ENCODE measurements around the gene POLR2E. TPM values are rescaled to one million over a fixed set of nuclear protein-coding genes. Genes with fewer than 3 reads are reported as not detected.

The POLR2E gene
- total and polyA plus RNA-seq, 2 of the 8 experiments (the other 6 are each of a cell fraction or from before 2014, with no cell fraction given): 281 to 381 TPM

DNA sequence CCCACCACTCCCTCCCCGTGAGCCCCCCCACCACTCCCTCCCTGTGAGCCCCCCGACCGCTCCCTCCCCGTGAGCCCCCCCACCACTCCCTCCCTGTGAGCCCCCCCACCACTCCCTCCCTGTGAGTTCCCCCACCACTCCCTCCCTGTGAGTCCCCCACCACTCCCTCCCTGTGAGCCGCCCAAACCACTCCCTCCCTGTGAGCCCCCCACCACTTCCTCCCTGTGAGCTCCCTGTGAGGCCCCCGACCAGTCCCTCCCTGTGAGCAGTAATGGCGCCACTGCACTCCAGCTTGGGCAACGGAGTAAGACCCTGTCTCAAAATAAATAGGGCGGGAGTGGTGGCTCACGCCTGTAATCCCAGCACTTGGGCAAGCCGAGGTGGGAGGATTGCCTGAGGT, 45.4 kb downstream of the POLR2E start:
- no peaks in the 10 kb centered on the region for H3K27me3 ChIP-seq (replicated peaks in 1 of 4; ENCODE audit: control insufficient read depth in 3 of 4, extremely low read depth in 1 of 4, insufficient read depth in 3 of 4, low read length in 3 of 4)
- no peak for FAIRE-seq
- H3K9me3 ChIP-seq (ENCODE audit: insufficient read depth in 2 of 2, low read depth in 1 of 2, low read length in 1 of 2): peaks cover 0 to 15% of the 10 kb centered on the region in 2 experiments; a peak in 2 of 4 replicates
- no peak overlapping the region for H3K18ac ChIP-seq (ENCODE audit: extremely low read depth, low read length)
- peaks cover 3% of the 10 kb centered on the region; the same call in 1 of the 2 replicates for H3K23me2 ChIP-seq (ENCODE audit: low read depth, low read length)
- no peak overlapping the region for H3K23ac ChIP-seq (ENCODE audit: insufficient read length)
- no peak overlapping the region for H2BK20ac ChIP-seq (ENCODE audit: low read length)
- no peak overlapping the region for H3K9ac ChIP-seq (replicated peaks in 1 of 4; ENCODE audit: extremely low read depth in 1 of 4, low read depth in 3 of 4, low read length in 3 of 4)
- no peak overlapping the region for H3K27ac ChIP-seq (ENCODE audit: low read depth, low read length)
- CTCF ChIA-PET (ENCODE audit: partially characterized antibody): interaction anchor here (1.0 to 1.3 kb wide), 2 partner anchors 21 to 31 kb away, joined by 3 read pairs; no protein-coding TSS in a partner anchor
- no peaks in the 10 kb centered on the region for H3K4me1 ChIP-seq (replicated peaks in 1 of 4; ENCODE audit: control insufficient read depth in 3 of 4, insufficient read depth in 4 of 4, low read length in 3 of 4)
- no peaks in the 10 kb centered on the region for H3K79me1 ChIP-seq (ENCODE audit: low read depth, low read length)
- H4K91ac ChIP-seq (replicated peaks; ENCODE audit: insufficient read length, low read length): no peak overlapping the region
- H4K5ac ChIP-seq (ENCODE audit: insufficient read length, low read depth, low read length): no peak overlapping the region
- WGBS, 2 experiments (ENCODE audit: extremely low coverage in 1 of 2, insufficient coverage in 1 of 2, insufficient read length in 1 of 2, insufficient replicate concordance in 2 of 2, low coverage in 1 of 2, low lambda C conversion rate in 2 of 2, missing lambda C conversion rate in 1 of 2): 90% methylated on average over 6 of the region's 11 CpGs; no CpG with 5 or more reads in 1 of the 2 experiments
- H2BK15ac ChIP-seq (ENCODE audit: low read length): no peak overlapping the region
- no peaks in the 10 kb centered on the region for H4K20me1 ChIP-seq (replicated peaks in 1 of 2; ENCODE audit: control insufficient read depth in 1 of 2, insufficient read depth in 2 of 2, low read length in 2 of 2)
- DNase-seq (ENCODE audit: low read depth in 1 of 2, low spot score in 2 of 2): no peak
- H3K4me3 ChIP-seq (ENCODE audit: extremely low read depth in 1 of 4, insufficient read depth in 2 of 4, low read depth in 3 of 4, low read length in 4 of 4): no peak overlapping the region
- H2BK5ac ChIP-seq (ENCODE audit: low read depth, low read length): no peak overlapping the region
- POLR2A ChIA-PET (ENCODE audit: partially characterized antibody): interaction anchor here (0.7 to 16.4 kb wide), 3 partner anchors 8 to 31 kb away, joined by 3 to 509 read pairs (median 3); partner anchors contain the start of genes CNN2 and RNU6-2
- no peaks in the 10 kb centered on the region for H3K79me2 ChIP-seq (ENCODE audit: control insufficient read depth in 1 of 2, insufficient read depth in 2 of 2, low read length in 2 of 2)
- H3K4ac ChIP-seq (replicated peaks; ENCODE audit: insufficient read length, low read depth, low read length): no peak overlapping the region
- H2BK12ac ChIP-seq (ENCODE audit: low read depth, low read length): no peak overlapping the region
- no peak overlapping the region for H2AK5ac ChIP-seq (ENCODE audit: low read depth, low read length)
- H2BK120ac ChIP-seq (replicated peaks; ENCODE audit: low read depth, low read length): no peak overlapping the region
- H3K36me3 ChIP-seq (ENCODE audit: control insufficient read depth in 2 of 4, insufficient read depth in 4 of 4, low read length in 3 of 4): peaks cover 0 to 17% (median 2%) of the 10 kb centered on the region in 4 experiments; a peak in 1 of 8 replicates
- H3K4me2 ChIP-seq (ENCODE audit: insufficient read depth in 1 of 2, low read depth in 2 of 2, low read length in 2 of 2): no peak overlapping the region
- no peak overlapping the region for H2AFZ ChIP-seq (ENCODE audit: low read length)
- H3K14ac ChIP-seq (ENCODE audit: insufficient read length): no peak overlapping the region
- H4K8ac ChIP-seq (ENCODE audit: extremely low read depth, insufficient read depth, low read length): no peak overlapping the region
- H3K56ac ChIP-seq (replicated peaks; ENCODE audit: insufficient read length, low read depth, low read length): no peak overlapping the region
- TF ChIP-seq, protein P1, sequence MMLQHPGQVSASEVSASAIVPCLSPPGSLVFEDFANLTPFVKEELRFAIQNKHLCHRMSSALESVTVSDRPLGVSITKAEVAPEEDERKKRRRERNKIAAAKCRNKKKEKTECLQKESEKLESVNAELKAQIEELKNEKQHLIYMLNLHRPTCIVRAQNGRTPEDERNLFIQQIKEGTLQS (IDR thresholded peaks at IDR 0.05; ENCODE audit: insufficient read depth, low read depth, low read length): no peak
- TF ChIP-seq SP4 (IDR thresholded peaks at IDR 0.05; ENCODE audit: low read length): no peak
- no peak for TF ChIP-seq PHF8 (conservative IDR thresholded peaks at IDR 0.05; ENCODE audit: low read depth, low read length)
- TF ChIP-seq HDAC6 (IDR thresholded peaks at IDR 0.05; ENCODE audit: low read depth, low read length): no peak
- TF ChIP-seq CBX8 (IDR thresholded peaks at IDR 0.05; ENCODE audit: borderline replicate concordance, low read depth, low read length): no peak
- no peak for TF ChIP-seq CHD2 (IDR thresholded peaks at IDR 0.05; ENCODE audit: low read length)
- no peak for TF ChIP-seq BACH1 (IDR thresholded peaks at IDR 0.05; ENCODE audit: low read length)
- no peak for TF ChIP-seq TCF12 (IDR thresholded peaks at IDR 0.05; ENCODE audit: low read depth, low read length)
- TF ChIP-seq, protein P2, sequence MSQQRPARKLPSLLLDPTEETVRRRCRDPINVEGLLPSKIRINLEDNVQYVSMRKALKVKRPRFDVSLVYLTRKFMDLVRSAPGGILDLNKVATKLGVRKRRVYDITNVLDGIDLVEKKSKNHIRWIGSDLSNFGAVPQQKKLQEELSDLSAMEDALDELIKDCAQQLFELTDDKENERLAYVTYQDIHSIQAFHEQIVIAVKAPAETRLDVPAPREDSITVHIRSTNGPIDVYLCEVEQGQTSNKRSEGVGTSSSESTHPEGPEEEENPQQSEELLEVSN (IDR thresholded peaks at IDR 0.05): no peak
- no peak for TF ChIP-seq SP1 (IDR thresholded peaks at IDR 0.05; ENCODE audit: low read depth, low read length)
- TF ChIP-seq CHD1 (IDR thresholded peaks at IDR 0.05; ENCODE audit: low read depth, low read length): no peak
- TF ChIP-seq TAF7 (optimal IDR thresholded peaks at IDR 0.05; ENCODE audit: borderline replicate concordance, low read depth, low read length): no peak
- TF ChIP-seq CREB1 (IDR thresholded peaks at IDR 0.05): no peak
- TF ChIP-seq YY1 (IDR thresholded peaks at IDR 0.05; ENCODE audit: low read depth, low read length): no peak
- no peak for TF ChIP-seq POU5F1 (IDR thresholded peaks at IDR 0.05; ENCODE audit: low read depth, low read length)
